CD4-positive, alpha-beta T cell treated with Interleukin-17A for 4 hours (primary cell): Measurements from ENCODE around the gene LRPAP1.
"Not testable (repeated sequence)": the region's sequence is repeated elsewhere in the genome, so short reads cannot be mapped to it uniquely, and the experiment has no call there.

Experiments used
- DNase-seq: peaks from one replicate; pipeline ENCODE4 v3.0.0-alpha.2; 2020; ENCODE audit warnings: mixed read lengths

Gene LRPAP1

GRCh38 chr4:3518511-3518880, 13.7 kb downstream of the LRPAP1 start:
- DNase-seq, result no peak

- DNase-seq, result no peak
These were observed 14.3 kb downstream of the LRPAP1 start for GRCh38 chr4:3517731-3518510.

GRCh38 chr4:3516836-3517730, 15.1 kb downstream of the LRPAP1 start:
- no peak for DNase-seq

GRCh38 chr4:3516061-3516835, 16.0 kb downstream of the LRPAP1 start:
- no peak for DNase-seq

- DNase-seq, result no peak
These were observed 16.6 kb downstream of the LRPAP1 start for GRCh38 chr4:3515646-3516045.

GRCh38 chr4:3514806-3515501, 17.3 kb downstream of the LRPAP1 start:
- no peak for DNase-seq

- no peak for DNase-seq
These were observed 17.9 kb downstream of the LRPAP1 start for GRCh38 chr4:3514221-3514780.

- no peak for DNase-seq
These were observed 18.4 kb downstream of the LRPAP1 start for GRCh38 chr4:3513807-3514206.

GRCh38 chr4:3512719-3513118, 19.5 kb downstream of the LRPAP1 start:
- no peak for DNase-seq

- DNase-seq, result no peak
These were observed 19.9 kb downstream of the LRPAP1 start for GRCh38 chr4:3512279-3512678.

GRCh38 chr4:3511601-3512000, 20.6 kb downstream of the LRPAP1 start:
- not testable (repeated sequence) for DNase-seq

GRCh38 chr4:3511187-3511586, 21.0 kb downstream of the LRPAP1 start:
- DNase-seq, result no peak

- DNase-seq, result no peak
These were observed 21.7 kb downstream of the LRPAP1 start for GRCh38 chr4:3510481-3510880.

- DNase-seq, result no peak
These were observed 23.7 kb downstream of the LRPAP1 start for GRCh38 chr4:3508542-3508941.

GRCh38 chr4:3505231-3505630, 27.0 kb downstream of the LRPAP1 start:
- no peak for DNase-seq

GRCh38 chr4:3502941-3503936, 29.0 kb downstream of the LRPAP1 start:
- DNase-seq, result no peak

- DNase-seq, result no peak
These were observed 30.3 kb downstream of the LRPAP1 start for GRCh38 chr4:3501825-3502425.

- no peak for DNase-seq
These were observed 30.9 kb downstream of the LRPAP1 start for GRCh38 chr4:3501126-3501824.

- DNase-seq, result no peak
These were observed 31.6 kb downstream of the LRPAP1 start for GRCh38 chr4:3500634-3501101.

- no peak for DNase-seq
These were observed 32.1 kb downstream of the LRPAP1 start for GRCh38 chr4:3500111-3500510.
